ENCODE measurements around the gene GPR15.

DNA sequence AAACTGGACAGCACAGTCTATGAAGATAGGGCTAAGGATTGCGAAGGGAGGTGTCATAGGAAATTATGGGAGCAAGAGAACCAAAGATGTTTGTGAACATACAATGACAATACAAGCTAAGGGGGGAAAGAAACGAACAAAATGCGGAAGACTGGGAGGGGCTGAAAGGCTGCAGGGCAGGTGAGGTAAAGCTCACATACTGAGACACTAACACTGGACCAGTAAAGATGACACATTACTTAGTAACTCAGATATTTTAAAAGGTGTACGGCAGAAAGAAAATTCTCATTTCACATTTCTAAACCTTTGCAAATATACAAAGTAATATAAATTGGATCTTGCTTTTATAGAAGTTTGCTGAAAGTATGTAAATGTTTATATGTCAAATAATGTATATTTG, 19.2 kb upstream of the GPR15 start:
- TF ChIP-seq CTCF (IDR thresholded peaks at IDR 0.05): no peak
- no peak for TF ChIP-seq ZFX (IDR thresholded peaks at IDR 0.05; ENCODE audit: borderline replicate concordance)

Measured in 22Rv1 (cell line).